Activated CD4-positive, alpha-beta T cell treated with anti-CD3 and anti-CD28 coated beads for 1 hour (primary cell): Measurements from ENCODE around the gene EPHB2.
"Not testable (repeated sequence)": the region's sequence is repeated elsewhere in the genome, so short reads cannot be mapped to it uniquely, and the experiment has no call there.

Source experiments
- DNase-seq: peaks from one replicate; pipeline ENCODE4 v3.0.0-alpha.2; 2020

The EPHB2 gene

DNA sequence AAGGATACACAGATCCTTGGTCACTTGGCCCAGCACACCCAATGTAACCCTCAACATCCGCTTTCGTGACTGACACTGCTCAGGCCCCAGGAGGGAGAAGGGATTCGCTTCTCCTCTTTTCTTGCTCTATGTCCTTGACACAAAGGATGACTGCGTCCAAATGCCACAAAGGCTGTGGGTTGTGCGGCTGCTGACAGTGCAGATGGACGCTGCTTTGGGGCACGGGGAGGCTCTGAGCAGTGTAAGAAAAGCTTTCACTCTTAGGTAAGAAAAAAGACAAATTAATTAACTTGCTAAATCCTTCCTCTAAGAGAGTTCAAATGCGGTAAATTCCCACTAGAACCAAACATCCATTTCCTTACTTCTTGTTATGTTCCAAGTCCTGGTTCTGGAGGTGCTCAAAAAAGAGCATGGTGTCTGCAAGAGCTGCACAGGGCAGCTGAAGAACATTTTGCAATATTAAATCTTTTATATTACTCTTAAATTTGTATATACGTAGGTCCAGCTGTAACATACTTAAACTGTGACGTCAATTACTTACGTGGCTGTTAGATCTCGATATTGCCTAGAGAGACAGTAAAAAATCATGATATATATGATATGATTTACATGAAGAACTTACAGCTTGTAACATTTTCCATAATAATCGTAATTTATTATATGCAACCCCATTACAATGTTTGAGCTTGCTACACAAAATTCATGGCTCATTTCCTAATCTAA lies 19.4 kb upstream of the EPHB2 start:
- no peak for DNase-seq

DNA sequence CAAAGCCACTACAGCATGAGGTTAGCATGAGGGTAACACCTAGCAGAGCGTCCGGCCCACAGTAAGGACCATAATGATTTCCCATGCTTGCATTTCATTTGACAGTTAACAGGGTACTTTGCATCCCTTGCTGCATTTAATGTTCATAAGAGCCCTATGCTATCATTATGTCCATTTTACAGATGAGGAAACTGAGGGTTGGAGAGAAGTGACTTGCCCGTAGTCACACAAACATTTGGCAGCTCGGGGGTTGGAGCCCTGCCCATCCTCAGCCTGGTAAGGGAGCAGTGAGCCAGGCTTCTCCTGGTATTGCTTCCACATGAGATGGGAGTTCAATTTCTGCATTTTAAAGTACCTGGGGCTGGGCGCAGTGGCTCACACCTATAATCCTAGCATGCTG lies 16.5 kb upstream of the EPHB2 start:
- DNase-seq = no peak

DNA sequence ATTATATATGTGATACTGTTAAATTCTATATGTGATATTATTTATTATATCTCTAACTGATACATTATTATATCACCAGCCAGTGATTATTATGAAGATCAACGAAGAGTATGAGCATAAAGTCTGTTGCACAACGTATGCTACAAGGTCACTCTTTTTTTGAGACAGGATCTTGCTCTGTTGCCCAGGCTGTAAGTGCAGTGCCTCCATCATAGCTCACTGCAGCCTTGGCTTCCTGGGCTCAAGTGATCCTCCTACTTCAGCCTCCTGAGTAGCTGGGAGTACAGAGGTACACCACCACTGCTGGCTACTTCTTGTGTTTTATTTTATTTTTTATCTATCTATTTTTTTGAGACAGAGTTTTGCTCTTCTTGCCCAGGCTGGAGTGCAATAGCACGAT lies 14.0 kb upstream of the EPHB2 start:
- no peak for DNase-seq

DNA sequence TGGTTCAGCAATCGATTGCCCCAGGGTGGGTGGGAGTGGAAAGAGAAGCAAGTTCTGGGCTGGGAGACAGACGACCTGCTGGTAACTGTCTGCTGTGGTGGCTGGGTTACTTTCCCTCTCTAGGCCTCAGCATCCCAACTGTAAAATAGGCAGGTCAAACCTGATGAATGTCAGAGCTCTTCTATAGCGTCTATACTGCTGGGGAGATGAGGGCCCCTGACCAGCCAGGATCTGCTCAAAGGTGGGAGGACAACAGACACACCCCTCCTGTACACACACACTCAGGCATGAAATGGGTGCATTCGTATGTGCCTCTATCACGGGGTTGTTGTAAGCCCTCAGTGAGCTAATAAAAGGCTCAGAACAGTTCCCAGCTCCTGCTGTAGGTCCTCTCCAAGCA lies 12.7 kb upstream of the EPHB2 start:
- no peak for DNase-seq

DNA sequence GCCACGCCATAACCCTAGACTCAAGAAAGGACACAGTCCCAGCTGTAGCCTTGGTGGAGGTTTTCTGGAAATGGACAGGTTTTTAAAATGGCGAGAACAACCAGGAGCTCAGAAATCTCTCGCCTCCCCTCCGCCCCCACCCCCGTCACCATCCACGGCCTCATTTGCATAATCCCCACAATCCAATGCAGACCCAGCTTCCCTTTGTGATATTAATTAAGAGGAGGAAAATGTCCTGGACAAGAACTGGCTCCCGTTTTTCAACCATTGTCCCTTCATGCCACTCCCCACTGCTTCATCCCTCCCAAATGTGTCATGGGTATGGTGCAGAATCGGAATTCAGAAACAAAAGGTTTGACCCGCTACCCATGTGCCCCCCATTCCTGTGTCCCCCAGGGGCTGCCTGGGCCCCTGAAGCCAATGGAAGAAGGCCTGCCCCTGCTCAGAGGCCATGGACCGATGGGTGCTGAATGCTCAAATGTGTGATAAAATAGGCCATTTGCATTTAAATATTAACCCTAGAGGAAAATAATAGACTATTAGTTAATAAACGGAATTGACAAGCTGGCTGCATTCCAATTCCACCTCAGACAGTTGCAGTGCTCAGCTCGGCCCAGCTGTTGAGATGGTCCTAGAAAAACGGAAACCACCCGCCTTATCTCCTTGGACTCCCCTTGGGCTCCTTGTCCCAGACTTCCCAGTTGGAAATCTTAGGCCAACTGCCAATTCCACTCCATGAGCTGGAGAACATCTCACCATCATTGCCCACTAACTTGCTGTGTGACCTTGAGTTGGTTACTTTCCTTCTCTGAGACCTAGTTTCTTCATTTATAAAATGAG lies 10.7 kb upstream of the EPHB2 start:
- no peak for DNase-seq

DNA sequence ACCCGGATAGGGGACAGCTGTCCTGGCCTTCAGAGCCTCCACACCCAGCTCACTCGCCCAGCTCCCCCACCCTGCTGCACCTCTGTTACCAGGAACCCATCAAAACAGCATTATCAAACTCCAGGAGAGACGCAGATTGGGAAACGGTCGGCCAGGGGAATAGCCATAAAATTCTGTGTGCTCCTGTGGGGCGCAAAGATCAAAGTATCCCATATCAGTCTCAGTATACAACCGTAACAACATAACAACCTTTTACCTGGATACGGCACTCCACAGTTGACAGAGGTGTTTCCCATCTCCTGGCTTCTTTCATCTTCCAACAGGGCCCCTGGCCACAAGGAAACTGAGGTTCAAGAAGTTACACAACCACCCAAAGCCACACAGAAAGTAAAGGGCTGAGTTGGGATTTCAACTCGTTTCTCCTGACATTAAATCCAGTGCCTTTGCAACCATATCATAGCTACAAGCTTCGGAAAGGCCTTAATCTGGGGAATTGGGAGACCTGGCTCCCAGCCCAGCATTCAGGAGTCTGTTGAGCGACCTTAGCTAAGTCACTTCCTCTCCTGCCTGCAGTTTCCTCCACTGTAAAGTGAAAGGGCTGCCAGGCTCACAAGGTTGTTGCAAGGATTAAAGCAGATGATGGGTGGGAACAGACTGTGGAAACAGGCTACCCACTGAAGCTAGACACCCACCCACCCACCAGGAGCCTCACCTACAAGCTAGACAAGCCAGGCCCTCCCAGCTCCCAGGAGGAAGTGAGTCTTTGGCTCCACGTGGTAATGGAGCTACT lies 8.1 kb upstream of the EPHB2 start:
- DNase-seq = no peak

DNA sequence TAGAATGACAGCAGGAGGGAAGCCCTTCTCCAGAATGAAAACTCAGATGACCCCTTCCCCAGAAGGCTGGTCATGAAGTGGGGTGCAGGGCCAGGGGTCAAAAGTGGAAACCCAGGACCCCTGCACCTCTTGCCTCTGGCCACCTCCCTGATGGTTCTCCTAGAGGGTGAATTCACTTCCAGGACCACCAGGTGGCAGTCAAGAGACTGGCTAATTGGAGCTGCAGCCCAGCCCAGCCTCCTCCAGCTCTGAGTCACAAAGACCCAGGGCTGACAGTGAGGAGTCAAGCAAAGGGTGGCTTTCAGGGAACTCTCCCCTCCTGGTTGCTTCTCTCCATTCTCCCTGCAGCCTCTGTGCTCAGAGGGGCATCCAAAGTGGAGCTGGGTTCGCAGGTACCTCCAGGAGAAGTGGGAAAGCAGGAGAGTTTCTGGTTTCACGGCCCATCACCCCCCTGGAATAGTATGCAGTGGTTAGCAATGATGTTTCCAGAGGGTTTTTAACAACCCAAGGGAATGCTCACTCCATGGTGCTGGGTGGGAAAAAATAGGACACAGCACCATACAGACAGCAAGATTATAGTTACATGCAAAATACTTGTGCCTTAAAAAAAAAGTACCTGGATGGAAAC lies 6.1 kb upstream of the EPHB2 start:
- peak; percentile 57 for DNase-seq

DNA sequence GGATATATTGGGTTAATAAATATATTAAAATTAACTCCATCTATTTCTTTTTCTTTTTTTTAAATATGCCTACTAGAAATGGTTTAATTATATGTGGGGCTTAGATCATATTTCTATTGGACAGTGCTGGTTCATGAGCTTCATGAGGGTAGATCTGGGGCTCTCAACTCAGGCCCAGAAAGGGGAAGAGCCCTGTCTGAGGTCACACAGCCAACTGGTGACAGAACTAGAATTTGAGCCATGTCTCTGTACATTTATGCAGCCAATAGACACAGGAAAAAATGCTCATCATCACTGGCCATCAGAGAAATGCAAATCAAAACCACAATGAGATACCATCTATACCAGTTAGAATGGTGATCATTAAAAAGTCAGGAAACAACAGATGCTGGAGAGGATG lies 5.1 kb upstream of the EPHB2 start:
- no peak for DNase-seq

DNA sequence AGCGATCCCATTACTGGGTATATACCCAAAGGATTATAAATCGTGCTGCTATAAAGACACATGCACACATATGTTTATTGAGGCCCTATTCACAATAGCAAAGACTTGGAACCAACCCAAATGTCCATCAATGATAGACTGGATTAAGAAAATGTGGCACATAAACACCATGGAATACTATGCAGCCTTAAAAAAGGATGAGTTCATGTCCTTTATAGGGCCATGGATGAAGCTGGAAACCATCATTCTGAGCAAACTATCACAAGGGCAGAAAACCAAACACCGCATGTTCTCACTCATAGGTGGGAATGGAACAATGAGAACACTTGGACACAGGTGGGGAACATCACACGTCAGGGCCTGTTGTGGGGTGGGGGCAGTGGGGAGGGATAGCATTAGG lies 4.5 kb upstream of the EPHB2 start:
- not testable (repeated sequence) for DNase-seq

DNA sequence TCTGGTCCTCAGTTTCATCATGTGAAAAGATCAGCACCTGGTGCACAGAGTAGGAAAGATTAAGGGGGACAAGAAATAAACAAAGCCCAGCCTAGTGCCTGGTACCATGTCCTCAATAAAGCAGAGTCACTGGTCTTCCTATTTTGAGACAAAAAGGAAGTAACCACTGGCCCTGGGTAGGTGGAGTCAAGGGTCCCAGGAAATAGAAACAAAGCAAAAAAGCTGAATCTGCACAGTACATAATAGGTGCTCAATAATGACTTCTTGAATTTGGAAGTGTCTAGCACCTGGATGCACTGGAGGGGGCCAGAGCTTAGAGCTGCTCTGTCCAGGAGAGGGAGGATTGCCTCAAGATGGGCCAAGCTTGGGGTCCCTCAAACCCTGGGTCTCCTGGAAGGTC lies 1.9 kb upstream of the EPHB2 start:
- no peak for DNase-seq

DNA sequence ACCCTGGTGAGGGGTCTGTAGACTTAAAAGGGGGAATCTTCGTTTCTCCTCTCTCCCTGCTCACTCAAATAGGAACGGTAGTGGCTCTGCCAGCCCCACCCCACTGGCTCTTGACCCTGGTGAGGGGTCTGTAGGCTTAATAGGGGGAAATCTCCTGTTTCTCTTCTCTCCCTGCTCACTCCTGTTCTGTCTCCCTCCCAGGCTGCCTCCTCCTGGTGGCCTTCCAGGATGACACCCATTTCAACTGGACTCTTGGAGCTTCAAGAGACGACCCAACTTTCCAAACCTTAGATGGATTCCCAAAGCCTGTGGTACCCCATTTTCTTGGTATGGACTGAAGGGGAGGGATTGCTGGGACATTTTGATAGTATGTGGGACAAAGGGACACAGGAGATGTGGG lies 1.4 kb upstream of the EPHB2 start:
- no peak for DNase-seq

DNA sequence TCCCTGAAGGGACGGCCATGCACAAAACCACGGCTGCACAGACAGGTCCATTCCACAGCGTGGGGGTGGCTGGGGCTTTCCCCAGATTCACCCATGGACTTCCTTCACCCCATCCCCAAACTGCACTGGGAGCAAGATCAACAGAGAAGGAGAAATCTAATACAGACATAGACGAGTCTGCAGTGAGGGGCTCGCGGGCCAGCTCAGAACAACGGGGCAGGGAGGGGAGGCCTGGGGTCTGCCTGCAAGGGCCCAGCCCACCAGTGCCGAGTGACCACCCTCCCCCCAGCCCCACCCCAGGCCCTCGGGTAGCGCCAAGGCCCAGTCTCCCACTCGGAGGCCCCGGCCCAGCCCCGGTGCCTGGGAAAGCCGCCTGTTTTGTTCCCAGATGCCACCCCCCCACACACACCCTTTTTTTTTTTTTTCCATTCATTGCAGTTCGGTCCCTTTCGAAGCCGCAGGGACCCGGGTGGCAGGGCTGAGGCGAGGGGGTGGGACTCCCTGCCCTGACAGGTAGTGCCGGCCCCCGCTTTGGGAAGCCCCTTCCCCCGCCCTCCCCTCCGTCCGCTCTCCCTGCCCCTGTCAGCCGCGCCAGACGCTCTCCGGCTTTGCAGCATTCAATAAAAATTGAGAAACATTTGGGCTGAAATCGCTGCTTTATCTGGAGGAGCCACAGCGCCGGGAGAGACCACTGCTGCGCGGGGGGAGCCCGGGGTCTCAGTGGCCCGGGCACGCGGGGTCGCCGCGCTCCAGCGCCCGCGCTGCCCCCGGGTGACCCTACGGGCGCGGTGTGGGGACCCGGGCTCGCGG lies 543 bp upstream of the EPHB2 start:
- no peak for DNase-seq

DNA sequence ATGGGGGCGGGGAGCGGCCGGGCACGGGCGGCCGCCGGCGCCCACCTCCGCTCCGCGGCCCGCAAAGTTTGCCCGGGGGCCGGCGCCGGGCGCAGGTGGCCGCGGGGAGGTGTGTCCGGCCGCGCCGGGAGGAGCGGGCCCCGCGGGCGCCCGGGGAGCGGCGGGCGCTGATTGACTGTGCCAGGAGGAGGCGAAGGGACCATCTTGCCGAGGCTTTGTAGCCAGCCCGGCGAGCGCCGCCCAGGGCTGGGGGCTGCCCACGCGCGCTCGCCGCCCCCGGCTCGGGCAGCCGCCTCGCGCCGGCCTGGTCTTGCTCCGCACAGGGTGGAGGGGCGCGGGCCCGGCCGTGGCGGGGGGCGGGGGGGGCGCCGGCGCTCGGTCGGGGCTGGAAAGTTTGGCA lies 432 bp downstream of the EPHB2 start:
- DNase-seq = no peak

DNA sequence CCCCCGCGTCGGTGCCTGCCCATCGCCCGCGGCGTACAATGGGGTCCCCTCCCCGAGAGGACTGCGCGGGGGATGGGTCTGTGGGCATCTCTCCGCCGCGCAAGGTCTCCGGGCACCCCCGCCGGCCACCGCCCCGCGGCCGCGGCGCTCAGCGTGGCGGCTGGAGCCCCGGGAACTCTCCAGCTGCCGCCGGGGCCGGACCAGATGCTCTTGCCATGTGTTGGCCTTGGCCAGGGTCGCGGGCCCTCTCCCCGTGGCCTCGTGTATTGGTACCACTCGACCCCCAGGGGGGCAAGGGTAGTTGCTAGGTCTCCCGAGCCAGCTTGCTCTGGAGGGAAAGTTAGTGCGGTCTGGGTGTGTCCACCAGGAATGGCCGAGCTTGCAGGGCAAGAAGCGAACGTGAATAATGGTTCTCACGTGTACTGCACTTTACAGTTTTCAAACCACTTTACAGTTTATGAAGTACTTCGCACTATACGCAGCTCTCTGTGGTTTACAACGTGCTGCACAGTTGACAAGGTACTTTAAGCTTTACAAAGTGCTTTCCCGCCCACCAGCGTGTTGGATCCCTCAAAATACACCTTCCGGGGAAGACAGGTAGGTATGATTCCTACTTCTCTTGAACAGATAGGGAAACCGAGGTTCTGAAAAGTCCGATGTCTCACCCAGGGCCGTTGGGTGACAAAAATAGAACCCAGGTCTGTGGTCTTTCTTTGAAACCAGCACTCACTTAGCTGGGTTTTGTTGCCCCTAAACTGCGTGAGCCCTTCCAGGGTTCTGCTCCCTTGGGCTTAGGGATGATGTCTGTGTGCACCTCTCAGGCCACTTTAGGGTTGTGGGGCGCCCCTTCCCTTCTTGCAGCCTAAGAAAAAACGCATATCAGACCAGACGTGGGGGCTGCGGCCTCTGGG lies 1.2 kb downstream of the EPHB2 start:
- DNase-seq = no peak

DNA sequence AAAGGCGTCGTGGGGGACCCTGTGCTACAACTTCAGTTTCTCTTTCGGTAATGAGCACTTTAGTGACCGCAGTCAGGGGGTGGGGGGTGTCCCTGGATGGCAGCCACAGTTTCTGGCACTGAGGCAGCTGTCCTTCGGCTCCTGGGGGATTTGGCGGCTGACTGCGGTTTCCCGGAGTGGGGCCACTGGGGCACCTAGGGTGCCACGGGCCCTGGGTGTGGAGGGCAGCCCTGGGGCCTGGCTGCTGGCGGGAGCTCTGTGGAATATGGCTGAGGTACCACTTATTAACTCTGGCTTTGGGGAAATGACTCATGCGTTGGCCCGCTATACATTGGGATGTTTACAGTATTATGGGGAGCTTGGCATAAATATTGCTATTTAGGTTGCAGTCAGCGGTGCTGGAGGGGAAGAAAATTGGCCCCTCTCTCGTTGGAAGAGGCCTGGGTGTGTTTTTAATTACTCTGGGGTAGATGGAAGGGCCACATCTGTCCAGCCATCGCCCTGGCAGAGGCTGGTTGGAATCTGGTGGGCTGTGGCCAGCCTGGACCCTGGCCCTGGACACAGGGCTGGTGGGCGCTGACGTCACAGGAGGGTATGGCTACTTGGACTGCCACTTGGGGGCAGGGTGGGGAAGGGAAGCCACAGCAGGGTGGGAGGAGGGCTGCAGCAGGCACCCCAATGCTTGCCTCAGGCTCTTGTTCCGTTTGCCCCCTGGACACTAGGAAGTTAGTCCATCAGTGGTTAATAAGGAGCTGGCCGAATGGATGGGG lies 2.0 kb downstream of the EPHB2 start:
- DNase-seq = no peak

DNA sequence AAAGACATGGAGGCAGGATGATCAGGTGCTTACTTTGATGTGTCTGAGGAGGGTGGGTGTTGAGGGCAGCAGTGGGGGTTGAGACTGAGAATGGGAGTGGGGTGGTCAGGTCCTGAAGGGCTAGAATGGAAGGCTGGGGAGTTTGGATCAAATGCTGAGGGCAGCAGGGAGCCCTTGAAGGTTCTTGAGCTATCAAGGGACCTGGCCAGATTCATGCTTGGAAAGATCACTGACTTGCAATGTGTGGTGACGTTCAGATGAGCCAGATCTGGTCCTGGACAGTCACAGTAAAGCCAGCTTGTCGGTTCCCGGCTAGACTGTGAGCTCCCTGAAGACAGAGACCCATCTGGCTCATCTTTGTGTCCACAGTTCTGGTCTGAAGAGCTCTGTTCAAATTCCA lies 3.8 kb downstream of the EPHB2 start:
- DNase-seq = no peak

DNA sequence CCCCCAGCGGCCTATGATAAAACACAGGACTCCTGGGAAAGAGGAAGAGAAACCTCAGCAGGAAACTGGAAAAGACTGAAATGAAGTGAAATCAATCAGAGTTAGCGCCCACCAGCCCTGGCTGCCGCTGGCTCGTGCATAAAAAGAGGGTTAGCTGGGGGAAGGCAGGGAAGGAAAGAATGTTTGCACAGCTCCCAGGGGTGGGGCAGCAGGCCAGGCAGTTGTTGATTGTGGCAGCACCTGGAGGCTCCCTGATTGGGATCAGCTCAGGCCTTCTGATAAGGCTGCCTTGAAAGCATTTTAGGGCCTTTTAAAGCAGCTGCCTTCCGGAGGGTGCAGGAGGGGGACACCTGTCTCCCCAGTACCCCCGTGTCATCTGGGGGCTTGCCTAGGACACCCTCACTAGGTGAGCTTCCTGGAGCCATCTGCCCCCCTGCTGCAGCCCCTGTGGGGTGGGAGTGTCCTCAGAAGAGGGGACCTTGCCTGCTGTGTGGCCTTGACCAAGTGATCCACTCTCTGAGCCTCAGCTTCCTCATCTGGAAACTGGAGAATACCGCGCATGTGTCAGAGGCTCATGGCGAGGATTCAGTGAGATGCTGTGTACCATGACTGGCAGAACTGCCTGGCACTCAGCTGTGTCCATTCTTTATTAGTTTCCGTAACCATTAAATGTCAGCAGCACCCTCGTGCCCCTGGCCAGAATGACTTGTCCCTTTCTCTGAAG lies 6.6 kb downstream of the EPHB2 start:
- no peak for DNase-seq

DNA sequence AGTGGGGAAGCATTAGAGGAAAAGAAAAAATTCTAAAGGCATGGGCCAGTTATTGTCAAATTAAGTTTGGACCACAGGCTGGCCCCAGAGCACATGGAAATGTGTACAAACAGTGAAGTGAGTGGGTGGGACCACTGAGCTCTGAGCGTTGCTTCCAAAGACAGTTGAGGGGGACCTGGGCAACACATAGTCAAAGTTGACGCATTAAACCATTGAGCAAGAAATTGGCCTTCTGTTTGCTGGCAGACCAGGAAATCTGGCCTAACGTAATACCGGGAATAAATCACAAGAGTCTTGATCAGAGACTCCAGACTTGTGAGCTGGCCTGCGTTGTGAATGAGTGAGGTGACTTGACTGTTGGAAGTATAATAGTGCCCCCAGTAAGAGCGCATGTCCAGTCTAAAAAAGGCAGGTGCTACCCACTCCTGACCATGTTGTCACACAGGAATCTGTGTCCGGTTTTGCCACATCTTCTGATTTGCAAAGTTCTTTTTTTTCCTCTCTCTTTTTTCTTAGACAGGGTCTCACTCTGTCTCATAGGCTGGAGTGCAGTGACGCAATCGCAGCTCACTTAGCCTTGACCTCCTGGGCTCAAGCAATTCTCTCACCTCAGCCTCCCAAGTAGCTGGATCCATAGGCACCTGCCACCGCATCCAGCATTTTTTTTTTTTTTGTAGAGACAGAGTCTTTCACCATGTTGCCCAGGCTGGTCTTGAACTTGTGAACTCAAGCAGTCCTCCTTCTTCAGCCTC lies 10.7 kb downstream of the EPHB2 start:
- no peak for DNase-seq
